Stimulated activated naive CD4-positive, alpha-beta T cell treated with Interleukin-2 at 50 U/mL for 16 hours (primary cell): ENCODE results near the gene CFHR5.
"Not testable (repeated sequence)": the region's sequence is repeated elsewhere in the genome, so short reads cannot be mapped to it uniquely, and the experiment has no call there.

ENCODE experiments used
- DNase-seq: peaks from one replicate; lab custom pipeline; 2025; lab: John Stamatoyannopoulos, UW

Gene CFHR5

DNA sequence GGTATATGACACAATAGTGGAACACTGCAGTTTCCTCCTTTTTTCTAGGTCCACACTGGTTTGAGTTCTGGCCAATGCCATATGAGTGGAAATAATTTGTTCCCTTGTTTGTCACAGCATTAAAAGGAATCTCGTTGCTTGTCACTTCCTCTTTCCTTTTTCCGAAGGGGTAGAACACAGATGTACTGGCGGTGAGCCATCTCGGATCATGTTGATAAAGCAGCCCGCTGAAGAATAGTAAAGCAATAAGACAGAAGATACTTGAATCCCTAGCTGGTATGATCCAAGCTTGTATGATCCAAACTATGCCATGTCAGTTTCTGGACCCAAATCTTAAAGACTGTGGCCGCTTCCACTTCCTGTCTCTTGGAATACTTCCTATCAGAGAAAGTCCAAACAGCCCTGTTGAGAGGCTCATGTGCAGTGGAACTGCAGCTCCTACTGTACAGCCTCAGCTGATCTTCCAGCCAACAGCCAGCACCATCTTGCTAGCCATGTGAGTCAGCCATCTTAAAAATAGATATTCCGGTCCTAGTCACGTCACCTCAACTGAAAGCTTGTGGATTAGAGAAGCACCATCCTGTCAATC lies 40.3 kb downstream of the CFHR5 start:
- no peak for DNase-seq

- DNase-seq: no peak
Observed at GRCh38 chr1:197021716-197022115, 44.4 kb downstream of the CFHR5 start.

- no peak for DNase-seq
Observed at GRCh38 chr1:197024460-197024859, 47.1 kb downstream of the CFHR5 start.

DNA sequence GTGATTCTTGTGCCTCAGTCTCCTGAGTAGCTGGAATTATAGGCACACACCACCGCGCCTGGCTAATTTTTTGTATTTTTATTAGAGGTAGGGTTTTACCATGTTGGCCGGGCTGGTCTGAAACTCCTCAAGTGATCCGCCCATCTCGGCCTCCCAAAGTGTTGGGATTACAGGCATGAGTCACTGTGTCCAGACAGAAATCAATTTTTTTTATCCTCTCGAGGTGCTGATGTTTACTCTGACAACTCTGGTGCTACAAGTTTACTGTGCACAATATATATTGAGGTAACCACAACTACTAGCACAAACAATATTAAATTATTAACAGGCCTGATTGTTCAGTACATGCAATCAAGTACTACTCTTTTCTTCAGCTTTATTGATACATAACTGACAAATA lies 50.0 kb downstream of the CFHR5 start:
- no peak for DNase-seq

- DNase-seq: no peak
Observed at GRCh38 chr1:197029749-197030148, 52.4 kb downstream of the CFHR5 start.

DNA sequence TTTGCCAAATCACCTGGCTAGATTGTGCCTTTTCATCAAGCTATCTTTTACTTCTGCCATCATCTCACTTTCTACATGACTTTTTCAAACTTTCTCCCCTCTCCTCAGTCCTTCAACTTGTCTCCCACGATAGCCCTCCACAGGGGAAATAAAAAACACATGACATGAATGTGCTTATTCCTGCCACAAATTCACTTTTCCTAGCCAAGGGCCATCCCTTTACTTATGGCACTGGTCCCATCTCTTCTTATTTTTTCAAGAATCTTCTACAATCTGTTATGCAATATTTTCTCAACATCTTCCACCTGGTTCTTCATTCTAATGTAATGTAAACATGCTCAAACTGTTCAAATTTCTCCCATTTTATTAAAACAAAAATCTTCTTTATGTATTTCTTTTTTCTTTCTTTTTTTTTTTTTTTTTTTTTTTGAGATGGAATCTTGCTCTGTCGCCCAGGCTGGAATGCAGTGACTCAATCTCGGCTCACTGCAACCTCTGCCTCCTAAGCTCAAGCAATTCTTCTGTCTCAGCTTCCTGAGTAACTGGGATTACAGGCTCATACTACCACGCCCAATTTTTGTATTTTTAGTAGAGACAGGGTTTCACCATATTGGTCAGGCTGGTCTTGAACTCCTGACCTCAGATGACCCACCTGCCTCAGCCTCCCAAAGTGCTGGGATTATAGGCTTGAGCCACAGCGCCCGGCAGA lies 57.4 kb downstream of the CFHR5 start:
- DNase-seq: not testable (repeated sequence)

GRCh38 chr1:197036861-197037260 lies 59.5 kb downstream of the CFHR5 start:
- no peak for DNase-seq

DNA sequence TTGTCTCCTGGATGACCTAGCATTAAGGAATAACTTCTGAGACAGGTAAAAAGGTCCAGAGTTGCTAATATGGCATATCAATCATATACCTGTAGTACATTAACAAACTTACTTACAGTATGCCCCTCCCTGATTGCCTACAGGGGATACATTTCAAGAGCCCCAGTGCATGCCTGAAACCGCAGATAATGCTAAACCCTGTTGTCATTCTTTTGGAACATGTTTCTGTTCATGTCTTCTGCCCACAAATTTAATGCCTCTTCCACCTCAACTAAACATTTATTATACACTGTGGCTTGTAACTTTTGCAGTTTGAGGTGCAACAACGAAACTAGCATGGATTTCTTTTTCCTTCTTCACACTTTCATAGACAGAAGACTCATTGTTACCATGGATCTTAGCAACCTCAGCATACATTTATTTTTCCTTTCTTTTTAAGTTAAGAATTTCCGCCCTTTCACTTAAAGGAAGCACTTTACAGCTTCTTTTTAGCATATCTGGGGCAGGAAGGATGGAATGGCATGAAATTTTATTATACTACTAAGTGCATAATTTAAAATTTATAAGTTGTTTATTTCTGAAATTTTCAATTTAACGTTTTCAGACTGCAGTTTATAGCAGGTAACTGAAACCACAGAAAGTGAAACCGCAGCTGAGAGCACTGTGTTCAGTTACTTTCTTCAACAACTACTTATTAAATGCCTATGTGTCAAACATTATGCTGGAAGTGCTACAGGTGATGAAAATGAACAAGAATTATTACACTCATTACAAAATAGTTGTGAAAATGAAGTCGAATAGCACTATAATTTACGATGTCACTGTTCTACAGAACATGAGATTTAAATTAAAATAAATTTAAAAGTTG lies 64.4 kb downstream of the CFHR5 start:
- no peak for DNase-seq

- no peak for DNase-seq
Observed at GRCh38 chr1:197042676-197043341, 65.5 kb downstream of the CFHR5 start.

GRCh38 chr1:197049100-197049499 lies 71.7 kb downstream of the CFHR5 start:
- DNase-seq: no peak
